NOMO-1 treated with DMSO at 0.1 percent for 48 hours (cell line): ENCODE measurements around the gene MYL6B.
"Not testable (repeated sequence)": the region's sequence is repeated elsewhere in the genome, so short reads cannot be mapped to it uniquely, and the experiment has no call there.

Experiments
- DNase-seq: peaks from one replicate; lab custom pipeline; 2025; ENCODE audit not compliant: unreplicated experiment; lab: John Stamatoyannopoulos, UW

Gene MYL6B

DNA sequence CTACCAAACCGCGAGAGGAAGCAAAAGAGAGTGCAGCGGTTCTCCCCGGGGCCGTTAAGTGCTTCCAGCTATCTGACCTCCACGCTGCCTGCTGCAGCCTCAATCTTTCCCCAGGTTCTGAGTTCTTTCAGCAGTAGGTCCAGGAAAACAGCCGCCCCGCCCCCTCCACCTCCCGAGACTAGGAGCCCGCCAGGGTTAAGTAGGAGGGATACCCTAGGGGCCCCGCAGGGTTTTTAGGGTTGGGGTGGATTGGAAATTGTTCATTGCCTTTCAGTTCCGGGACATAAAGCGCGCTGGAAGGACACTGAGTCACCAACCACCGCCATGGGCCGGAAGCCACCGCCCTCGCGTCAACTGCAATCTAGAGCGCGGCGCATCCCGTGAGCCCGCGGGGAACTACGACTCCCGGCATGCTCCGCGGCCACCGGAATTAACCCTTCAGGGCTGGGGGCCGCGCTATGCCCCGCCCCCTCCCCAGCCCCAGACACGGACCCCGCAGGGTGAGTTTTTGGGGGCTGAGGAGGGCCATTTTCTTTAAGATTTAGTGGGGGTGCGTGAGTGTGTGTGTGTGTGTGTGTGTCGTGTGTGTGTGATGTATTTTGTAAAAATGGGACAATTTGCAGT lies at the start of gene MYL6B:
MYL6B (plus strand) TSS at position 456 of the 624 bp plus-strand sequence. CDS start 1,332 bp downstream, outside the sequence.
- peak; percentile 89 for DNase-seq

DNA sequence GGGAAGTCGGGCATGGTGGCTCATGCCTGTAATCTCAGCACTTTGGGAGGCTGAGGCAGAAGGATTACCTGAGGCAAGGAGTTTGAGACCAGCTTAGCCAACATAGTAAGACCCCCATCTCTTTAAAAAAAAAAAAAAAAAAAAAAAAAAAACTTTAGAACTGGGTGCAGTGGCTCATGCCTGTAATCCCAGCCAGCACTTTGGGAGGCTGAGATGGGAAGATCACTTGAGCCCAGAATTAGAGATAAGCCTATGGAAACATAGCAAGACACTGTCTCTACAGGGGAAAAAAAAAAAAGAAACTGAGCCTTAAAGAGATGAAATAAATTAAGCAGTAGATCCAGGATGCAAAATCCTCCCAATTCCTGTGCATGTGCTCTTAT lies 49.7 kb upstream of the MYL6B start:
- no peak for DNase-seq

DNA sequence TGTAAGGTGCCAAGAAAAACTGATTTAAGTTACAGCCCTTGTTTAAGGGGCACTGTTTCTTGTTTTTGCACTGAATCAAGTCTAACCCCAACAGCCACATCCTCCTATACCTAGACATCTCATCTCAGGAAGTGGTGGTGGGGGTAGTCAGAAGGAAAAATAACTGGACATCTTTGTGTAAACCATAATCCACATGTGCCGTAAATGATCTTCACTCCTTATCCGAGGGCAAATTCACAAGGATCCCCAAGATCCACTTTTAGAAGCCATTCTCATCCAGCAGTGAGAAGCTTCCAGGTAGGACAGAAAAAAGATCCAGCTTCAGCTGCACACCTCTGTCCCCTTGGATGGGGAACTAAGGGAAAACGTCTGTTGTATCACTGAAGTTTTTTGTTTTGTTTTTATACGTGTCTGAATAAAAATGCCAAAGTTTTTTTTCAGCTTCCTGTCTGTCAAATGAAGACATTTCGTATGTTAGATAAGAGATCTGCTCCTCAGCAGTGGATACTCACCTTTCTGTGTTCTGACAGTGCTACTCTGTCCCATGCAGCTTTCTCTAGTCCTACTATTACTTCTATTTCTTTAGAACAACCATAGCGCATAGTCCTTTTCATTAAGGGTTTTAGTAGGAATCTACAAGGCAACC lies 49.2 kb upstream of the MYL6B start:
- DNase-seq, result no peak

DNA sequence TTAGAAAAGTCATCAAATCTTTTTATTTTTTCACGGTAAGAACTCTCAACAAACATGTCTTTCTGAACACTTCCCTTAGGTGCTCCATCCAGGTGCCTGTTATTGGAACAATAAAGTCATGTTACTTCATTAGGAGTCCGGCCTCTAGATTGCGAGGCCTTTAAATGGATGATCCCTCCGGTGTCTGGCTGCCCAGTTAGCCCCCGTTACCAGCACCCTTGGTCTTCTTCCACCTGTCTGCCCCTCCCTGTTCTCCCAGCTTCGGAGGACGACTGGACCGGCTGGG lies 48.6 kb upstream of the MYL6B start:
- no peak for DNase-seq

DNA sequence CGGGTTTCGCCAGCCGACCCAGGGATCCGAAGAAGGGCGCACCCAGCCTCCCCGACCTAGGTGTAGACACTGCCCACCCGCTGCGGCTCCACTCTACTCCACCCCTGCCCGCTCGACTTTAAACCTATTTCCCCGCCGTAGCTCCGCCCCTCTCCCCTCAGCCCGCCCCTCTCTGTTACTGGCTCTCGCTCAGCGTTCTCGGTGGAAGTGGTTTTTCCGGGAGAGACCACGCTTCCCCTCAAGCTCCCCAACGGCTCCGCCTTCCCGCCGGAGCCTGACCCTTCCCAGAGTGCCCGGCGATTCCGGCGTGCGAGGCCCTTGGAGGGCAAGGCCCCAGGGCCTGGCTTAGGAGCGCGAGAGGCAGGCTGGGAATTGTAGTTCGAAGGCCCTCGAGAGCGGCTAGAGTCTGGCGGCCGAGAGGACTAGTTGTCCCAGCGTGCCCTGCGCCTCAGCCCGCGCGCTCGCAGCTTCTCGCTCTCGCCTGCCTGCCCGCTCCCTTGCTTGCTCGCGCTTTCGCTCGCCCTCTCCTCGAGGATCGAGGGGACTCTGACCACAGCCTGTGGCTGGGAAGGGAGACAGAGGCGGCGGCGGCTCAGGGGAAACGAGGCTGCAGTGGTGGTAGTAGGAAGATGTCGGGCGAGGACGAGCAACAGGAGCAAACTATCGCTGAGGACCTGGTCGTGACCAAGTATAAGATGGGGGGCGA lies 48.1 kb upstream of the MYL6B start, which contains the start of gene PA2G4:
PA2G4 (plus strand) TSS at position 451 of the 706 bp plus-strand sequence; CDS start at position 630, 179 bp downstream.
- peak; percentile 99 for DNase-seq

DNA sequence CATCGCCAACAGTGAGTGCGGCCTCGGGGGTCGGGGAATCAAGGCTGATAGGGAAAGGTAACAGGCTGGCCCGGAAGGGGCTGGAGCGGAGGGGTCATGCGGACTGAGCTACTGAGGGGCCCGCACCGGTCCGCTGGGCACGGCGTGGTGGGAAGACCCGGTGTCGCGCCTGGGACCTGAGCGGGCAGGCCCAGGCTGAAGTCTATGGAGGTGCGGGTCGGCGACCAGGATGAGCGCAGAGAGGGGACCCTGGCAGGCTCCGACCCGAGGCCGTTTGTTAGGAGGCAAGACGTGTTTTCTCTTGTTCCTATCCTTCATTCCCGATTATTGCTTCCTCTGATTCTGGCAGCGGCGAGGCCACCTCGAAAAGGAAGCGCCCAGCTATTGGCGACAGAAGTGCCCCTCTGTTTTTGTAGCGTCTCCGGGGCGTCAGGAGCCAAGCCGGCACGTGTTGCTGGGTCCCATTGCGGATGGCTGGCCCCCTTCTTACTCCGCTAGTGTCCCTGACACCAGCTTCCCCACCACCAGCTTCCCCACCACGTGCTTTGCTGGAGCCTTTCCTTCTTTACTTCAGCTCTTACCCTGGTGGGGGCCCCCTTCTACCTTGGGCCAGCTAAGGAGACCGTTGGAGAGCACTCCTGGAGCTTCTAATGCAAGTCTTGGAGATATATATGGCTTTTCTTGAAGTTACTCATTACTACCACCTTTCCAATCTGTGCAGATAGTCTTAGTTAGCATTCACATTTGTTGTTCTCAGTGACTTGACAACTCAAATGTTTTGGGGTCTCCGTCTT lies 47.4 kb upstream of the MYL6B start:
- peak; percentile 26 for DNase-seq

DNA sequence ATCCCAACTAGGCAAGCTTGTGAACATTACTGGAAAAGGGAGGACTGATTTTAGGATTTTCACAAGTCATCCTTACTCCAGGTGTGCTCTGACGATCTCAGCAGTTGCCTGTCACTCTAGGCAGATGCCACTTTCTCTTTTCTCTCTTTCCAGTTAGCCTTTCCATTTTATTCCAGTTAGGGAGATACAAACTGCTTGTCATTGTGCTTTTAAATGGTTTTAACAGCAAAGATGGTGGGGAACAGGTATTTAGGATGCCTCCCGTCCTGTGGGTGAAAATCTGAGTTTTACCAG lies 46.8 kb upstream of the MYL6B start:
- no peak for DNase-seq

DNA sequence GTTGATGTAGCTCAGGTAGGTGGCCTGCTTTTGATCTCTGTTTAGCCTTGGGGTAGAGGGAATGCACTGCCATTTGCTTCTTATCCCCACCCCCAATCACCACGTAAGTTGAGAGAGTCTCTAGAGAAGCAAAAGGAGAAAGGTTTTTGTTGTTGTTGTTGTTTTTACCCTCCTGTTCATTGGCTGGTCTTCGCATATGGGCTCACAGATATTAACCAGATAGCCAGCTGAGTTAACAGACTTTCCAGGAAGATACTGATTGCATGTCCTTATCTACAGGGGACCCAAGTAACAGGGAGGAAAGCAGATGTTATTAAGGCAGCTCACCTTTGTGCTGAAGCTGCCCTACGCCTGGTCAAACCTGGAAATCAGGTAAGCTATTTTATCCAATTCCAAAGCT lies 45.1 kb upstream of the MYL6B start:
- DNase-seq, result no peak

DNA sequence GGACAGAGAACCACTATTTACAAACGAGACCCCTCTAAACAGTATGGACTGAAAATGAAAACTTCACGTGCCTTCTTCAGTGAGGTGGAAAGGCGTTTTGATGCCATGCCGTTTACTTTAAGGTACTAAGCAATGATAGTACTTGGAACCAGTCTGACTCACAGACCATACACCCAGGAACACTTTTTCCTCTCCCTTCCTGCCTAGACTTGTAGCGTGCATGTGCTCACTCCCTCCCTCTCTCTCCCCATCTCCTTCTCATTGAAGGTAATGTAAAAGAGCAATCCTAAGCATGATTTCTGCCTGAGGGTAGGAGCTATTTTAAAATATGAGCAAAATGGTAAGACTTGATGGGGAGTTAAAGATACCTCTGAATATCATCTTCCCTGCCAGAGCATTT lies 41.8 kb upstream of the MYL6B start:
- DNase-seq, result no peak

DNA sequence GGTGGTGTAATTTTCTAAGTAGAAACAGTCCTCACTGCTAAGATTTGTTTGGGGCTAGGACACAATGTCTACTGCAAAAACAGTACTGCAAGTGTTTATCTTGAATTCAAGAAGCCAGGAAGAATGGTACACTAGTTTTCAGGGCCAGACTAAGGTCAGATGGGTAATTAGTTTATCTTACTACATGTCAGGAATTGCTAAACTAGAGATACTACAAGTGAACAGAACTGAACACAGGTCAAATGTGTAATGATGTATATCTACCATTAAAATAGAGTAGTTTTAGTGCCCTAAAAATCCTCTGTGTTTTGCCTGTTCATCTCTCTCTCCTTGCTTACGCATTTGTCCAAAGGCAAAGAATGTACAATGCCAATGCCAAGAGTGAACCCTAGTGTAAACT lies 38.3 kb upstream of the MYL6B start:
- no peak for DNase-seq

DNA sequence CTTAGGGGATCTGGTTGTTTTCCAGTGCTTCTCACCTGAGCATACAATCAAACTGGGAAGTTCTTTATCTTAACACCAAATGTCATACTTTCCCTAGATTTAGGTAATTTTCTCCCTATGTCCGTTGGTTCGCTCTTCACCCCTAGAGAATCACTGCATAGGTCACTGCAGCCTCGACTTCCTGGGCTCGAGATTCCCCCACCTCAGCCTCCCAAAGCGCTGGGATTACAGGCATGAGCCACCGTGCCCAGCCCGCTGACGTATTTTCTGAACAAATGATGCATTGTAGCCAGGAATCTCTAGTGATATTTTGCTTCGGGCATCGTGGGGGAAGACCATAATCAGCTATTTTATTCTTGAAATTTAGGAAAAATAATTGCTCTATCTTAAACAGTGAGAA lies 37.1 kb upstream of the MYL6B start:
- DNase-seq, result no peak

DNA sequence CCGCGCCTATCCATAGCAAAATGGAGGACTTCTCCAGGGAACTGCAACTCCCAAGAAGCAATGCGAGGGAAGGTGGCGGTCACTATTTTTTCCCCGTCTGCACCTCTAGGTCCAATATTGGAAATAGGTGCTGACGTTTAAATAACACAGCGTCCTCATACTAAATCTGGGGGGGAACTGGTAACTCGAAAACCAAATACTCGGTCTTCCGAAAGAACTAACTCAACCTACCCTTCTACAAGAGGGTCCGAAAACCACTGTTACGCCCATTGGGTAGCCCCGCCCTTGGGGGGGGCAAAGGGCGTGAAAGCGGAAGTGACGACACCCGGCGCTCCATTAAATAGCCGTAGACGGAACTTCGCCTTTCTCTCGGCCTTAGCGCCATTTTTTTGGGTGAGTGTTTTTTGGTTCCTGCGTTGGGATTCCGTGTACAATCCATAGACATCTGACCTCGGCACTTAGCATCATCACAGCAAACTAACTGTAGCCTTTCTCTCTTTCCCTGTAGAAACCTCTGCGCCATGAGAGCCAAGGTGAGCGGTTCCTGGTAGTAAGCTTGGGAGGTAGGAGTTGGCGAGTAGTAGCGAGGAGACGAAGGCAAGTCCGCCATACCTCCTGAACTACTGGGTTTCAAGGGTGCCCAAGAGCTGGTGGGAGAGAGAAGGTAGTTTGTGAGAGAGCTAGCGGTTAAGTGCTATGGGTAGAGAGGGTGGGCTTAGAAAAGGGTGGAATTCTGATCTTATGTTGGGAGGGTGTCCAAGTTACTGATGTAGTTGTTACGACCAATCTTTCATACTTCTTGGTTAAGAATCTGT lies 35.9 kb upstream of the MYL6B start, which contains the start of gene RPL41:
RPL41 (plus strand) TSS at position 367 of the 815 bp plus-strand sequence.
- peak; percentile 95 for DNase-seq

DNA sequence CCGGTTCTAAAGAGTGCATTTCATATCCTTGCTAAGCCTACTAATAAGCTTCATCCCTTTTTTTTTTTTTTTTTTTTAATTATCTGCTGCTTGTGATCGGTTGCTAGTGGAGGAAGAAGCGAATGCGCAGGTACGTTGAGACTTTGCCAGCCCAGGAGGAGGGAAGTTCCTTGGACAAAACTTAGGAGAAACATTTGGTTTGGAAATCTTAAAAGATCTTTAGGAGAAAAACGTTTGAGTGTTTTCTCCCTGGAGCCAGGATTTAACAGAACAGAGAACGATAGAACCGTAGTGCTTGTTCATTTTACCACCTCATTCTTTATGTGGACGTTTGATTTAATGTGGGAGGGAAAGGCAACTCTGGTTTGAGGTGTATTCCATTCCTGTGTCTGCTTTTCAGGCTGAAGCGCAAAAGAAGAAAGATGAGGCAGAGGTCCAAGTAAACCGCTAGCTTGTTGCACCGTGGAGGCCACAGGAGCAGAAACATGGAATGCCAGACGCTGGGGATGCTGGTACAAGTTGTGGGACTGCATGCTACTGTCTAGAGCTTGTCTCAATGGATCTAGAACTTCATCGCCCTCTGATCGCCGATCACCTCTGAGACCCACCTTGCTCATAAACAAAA lies 35.2 kb upstream of the MYL6B start:
- not testable (repeated sequence) for DNase-seq

DNA sequence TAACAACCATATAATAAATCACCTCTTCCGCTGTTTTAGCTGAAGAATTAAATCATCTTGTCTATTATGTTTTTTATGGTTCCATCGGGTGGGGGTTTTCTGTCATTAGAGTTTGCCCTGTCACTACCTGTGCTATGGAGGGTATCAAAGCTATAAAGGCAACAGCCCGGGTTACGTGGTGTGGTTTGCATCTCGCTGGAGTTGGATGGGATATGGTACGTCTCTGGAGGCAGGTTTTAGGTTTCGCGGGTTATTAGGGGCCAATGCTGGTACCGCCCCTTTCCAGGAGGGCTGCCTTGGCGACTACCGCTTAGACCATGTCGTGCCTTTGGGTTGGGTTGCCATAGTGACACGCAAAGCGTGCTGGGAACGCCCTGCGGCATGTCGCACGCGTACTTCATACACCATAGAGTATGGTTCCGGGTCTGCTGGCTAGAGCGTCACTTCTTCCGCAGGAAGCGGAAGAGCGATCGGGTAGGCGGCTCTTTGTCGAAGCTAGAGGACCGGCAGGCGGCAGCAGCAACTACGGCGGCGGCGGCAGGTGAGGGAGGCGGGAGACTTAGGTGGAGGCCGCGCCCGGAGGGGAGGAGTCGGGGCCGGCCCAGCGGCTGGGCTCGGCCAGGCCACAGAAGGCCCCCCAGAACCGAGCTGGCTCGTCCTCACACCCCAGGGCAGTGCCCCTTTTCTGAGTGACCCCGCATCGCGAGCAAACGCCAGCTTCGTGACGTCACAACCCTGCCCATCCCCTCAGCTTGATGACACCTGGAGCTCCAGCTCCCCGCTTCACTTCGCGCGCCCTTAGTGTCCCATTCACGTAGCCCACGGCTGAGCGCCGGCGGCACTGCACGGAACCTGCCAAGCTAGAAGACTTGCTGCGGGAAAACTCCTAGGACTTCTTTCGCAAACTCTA lies 34.4 kb upstream of the MYL6B start, which contains the start of gene ZC3H10:
ZC3H10 (plus strand) TSS at position 489 of the 910 bp plus-strand sequence. CDS start 2,297 bp downstream, outside the sequence.
- DNase-seq, result peak; percentile 99

DNA sequence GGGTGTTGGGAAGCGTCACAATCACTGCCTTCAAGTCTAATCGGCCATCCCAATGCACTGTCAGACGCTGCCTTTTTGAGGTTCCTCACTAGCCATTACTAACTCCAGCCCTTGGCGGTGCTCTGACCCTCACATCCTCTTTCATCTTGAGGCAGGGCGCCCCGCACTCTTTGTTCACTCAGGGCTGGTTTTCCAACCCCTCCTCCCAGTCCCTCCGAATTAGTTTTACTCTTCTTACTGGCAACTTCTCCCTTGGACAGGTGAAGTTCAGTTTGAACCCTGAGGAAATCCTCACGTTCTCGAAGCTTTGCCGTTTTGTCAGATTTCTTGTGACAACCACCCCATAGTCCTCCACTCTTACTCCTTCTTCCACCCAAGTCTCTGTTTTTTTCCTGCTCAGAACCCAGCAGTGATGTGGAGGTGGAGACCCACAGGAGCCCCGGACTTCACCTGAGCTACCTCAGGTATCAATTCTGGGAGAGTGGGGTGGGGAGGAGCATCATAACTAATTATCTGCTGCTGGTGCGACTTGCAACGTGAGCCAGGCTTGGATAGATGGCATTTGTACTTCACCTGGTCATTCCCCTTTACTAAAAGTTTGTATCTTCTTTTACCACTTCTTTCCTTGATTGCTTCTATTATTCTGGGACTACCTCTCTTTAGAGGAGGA lies 33.6 kb upstream of the MYL6B start:
- DNase-seq, result peak; percentile 43

DNA sequence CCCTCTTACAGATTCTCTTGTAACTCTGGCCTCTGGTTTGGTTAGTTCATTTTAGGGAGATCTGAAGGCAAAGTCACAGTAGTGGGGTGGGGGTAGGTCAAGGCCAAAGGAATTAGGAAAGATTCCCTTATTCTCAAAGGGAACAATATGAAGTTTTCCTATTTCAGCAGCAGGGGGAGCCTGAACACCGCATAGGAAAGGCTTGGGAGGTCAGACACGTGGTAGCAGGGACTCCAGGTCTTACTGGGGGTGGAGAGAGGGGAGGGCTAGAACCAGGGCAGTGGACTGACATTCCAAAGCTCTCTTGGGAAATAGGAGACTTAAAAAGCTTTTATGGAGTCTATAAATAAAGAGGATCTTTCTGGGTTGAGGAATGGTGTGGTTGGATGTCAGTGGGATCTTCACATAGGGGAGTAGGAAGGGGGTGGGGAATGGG lies 33.0 kb upstream of the MYL6B start:
- DNase-seq, result peak; percentile 78

DNA sequence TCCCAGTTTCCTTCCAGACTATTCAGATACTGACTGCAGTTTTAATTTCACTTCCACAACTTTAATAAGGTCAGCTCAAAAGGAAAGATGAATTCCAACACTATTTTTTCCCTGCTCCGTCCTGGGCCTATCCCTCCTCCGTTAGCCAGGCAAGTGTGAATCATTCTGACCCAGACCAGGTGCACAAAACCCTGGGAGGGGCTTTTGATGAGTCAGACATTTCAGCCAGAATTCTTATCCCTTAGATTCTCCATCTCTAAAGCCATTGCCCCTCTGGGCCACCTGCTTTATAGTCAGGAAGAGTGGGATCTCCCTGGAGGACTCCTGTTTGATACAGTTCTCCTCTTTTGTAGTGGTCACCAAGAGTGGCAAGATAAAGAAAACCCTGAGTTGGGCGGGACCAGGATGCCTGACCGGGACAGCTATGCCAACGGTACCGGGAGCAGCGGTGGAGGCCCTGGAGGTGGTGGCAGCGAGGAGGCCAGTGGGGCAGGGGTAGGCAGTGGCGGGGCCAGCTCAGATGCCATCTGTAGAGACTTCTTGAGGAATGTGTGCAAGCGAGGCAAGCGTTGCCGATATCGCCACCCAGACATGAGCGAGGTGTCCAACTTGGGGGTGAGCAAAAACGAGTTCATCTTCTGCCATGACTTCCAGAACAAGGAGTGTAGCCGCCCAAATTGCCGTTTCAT lies 32.1 kb upstream of the MYL6B start:
- DNase-seq, result no peak
